ENCODE data around the gene BRD9. TPM values are rescaled to one million over a fixed set of nuclear protein-coding genes. Genes with fewer than 3 reads are reported as not detected.
"Not testable (repeated sequence)": the region's sequence is repeated elsewhere in the genome, so short reads cannot be mapped to it uniquely, and the experiment has no call there.

Gene BRD9
- total and polyA plus RNA-seq, 2 of the 13 experiments (the other 11 are each of a cell fraction or from before 2014, with no cell fraction given), result 5.2 to 22.9 TPM

- intact Hi-C loops (cut with micrococcal nuclease; ENCODE audit: unreplicated experiment); H3K9ac ChIP-seq (ENCODE audit: insufficient read depth, low read depth, low read length); H3K4me1 ChIP-seq (ENCODE audit: insufficient read depth, low read length); DNase-seq (ENCODE audit: low spot score); H3K9me3 ChIP-seq (ENCODE audit: low read length); H3K4me3 ChIP-seq (replicated peaks in 1 of 3; ENCODE audit: insufficient read depth in 1 of 3, low read depth in 2 of 3, low read length in 3 of 3); FAIRE-seq; H3K27me3 ChIP-seq (ENCODE audit: control insufficient read depth in 1 of 2, insufficient read depth in 2 of 2, low read length in 2 of 2); H3K27ac ChIP-seq (ENCODE audit: extremely low read length, insufficient read depth, low read length); POLR2A ChIA-PET; H2AFZ ChIP-seq (ENCODE audit: low read length); H4K20me1 ChIP-seq (ENCODE audit: insufficient read depth, low read length); H3K79me2 ChIP-seq (ENCODE audit: insufficient read depth, low read length); in situ Hi-C loops (cut with HindIII; ENCODE audit: extremely low pct_ligation_motif_present, low pct_unique_long_range_greater_than_20kb); CTCF ChIA-PET (ENCODE audit: low intra/inter-chr PET ratio, low total read pairs); H3K4me2 ChIP-seq (ENCODE audit: low read depth, low read length); H3K36me3 ChIP-seq (replicated peaks in 1 of 2; ENCODE audit: control insufficient read depth in 1 of 2, insufficient read depth in 2 of 2, low read length in 2 of 2); BruUV-seq (replicated peaks): not testable (repeated sequence)
- WGBS (ENCODE audit: low lambda C conversion rate), result 46% methylated on average over 5 of the region's 10 CpGs
- ATAC-seq, result peak; percentile 91
- TF ChIP-seq STAG1 (CRISPR knock-in tag; IDR thresholded peaks at IDR 0.05), result 0 out of 2 replicates have a peak, but pooled peaks have one; percentile 9
- peak; percentile 35; the same call in 1 of the 2 replicates for TF ChIP-seq MYC (CRISPR knock-in tag; IDR thresholded peaks at IDR 0.05; ENCODE audit: borderline replicate concordance)
- TF ChIP-seq ZNF687 (CRISPR knock-in tag; IDR thresholded peaks at IDR 0.05), result 0 out of 2 replicates have a peak, but pooled peaks have one; percentile 23
Measured at GRCh38 chr5:838431-838851, 54.2 kb downstream of the BRD9 start.

GRCh38 chr5:837621-838121 is 54.9 kb downstream of the BRD9 start:
- H4K20me1 ChIP-seq (ENCODE audit: insufficient read depth, low read length); CTCF ChIA-PET (ENCODE audit: low intra/inter-chr PET ratio, low total read pairs); H3K27ac ChIP-seq (ENCODE audit: extremely low read length, insufficient read depth, low read length); H3K4me1 ChIP-seq (ENCODE audit: insufficient read depth, low read length); in situ Hi-C loops (cut with HindIII; ENCODE audit: extremely low pct_ligation_motif_present, low pct_unique_long_range_greater_than_20kb); BruUV-seq (replicated peaks); H3K36me3 ChIP-seq (replicated peaks in 1 of 2; ENCODE audit: control insufficient read depth in 1 of 2, insufficient read depth in 2 of 2, low read length in 2 of 2); POLR2A ChIA-PET; intact Hi-C loops (cut with micrococcal nuclease; ENCODE audit: unreplicated experiment); H3K79me2 ChIP-seq (ENCODE audit: insufficient read depth, low read length); H3K4me3 ChIP-seq (replicated peaks in 1 of 3; ENCODE audit: insufficient read depth in 1 of 3, low read depth in 2 of 3, low read length in 3 of 3); FAIRE-seq; H3K4me2 ChIP-seq (ENCODE audit: low read depth, low read length); DNase-seq (ENCODE audit: low spot score); H3K9me3 ChIP-seq (ENCODE audit: low read length); H3K9ac ChIP-seq (ENCODE audit: insufficient read depth, low read depth, low read length); H2AFZ ChIP-seq (ENCODE audit: low read length); ATAC-seq; H3K27me3 ChIP-seq (ENCODE audit: control insufficient read depth in 1 of 2, insufficient read depth in 2 of 2, low read length in 2 of 2): not testable (repeated sequence)
- 40% methylated on average over 1 of the region's 14 CpGs for WGBS (ENCODE audit: low lambda C conversion rate)

All from HepG2 (cell line).